ENCODE results near the gene IL17REL.

The IL17REL gene

GRCh38 chr22:50012211-50013181 is at the start of gene IL17REL:
TSS of gene IL17REL (minus strand) at chr22:50012765. CDS start at chr22:50012646, 119 bp downstream.
- Mint-ChIP-seq H3K4me1 (peaks cover 19% of the 10 kb centered on the region), H3K4me3 (peak within 1 kb of the TSS; percentile 78), H3K9me3 (no peaks in the 10 kb centered on the region), H3K36me3 (peaks cover 9% of the 10 kb centered on the region), H3K27ac (peak within 1 kb of the TSS; percentile 91)
- no peak for ATAC-seq
- DNase-seq (ENCODE audit: low spot score in 2 of 2): no peak

DNA sequence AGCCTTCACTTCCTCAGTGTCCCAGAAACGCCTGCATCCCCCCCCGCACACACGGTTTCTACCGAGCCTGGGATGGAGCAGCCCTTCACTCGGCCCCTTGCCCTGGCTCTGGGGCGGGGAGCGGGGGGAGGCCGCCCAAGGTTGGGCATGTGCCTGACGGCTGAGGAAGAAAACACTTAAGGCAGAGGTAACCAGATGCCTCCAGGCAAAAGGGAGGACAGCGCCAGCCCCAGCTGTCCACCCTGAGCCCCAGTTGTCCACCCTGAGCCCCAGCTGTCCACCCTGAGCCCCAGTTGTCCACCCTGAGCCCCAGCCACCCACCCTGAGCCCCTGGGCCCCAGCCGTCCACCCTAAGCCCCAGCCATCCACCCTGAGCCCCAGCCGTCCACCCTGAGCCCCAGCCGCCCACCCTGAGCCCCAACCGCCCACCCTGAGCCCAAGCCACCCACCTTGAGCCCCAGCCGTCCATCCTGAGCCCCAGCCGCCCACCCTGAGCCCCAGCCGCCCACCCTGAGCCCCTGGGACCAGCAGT is 49.3 kb upstream of the IL17REL start:
- DNase-seq (ENCODE audit: low spot score in 2 of 2) (no peak), ATAC-seq (no peak)
- Mint-ChIP-seq H3K9me3 (no peaks in the 10 kb centered on the region), H3K4me1 (no peaks in the 10 kb centered on the region), H3K27ac (no peak overlapping the region), H3K4me3 (no peak overlapping the region), H3K36me3 (no peaks in the 10 kb centered on the region)

- Mint-ChIP-seq H3K4me3 (no peak overlapping the region), H3K27ac (no peak overlapping the region), H3K9me3 (no peaks in the 10 kb centered on the region), H3K36me3 (no peaks in the 10 kb centered on the region), H3K4me1 (no peaks in the 10 kb centered on the region)
- no peak for DNase-seq (ENCODE audit: low spot score in 2 of 2)
- ATAC-seq: no peak
Measured at GRCh38 chr22:50061141-50061823, 48.7 kb upstream of the IL17REL start.

- Mint-ChIP-seq H3K9me3 (no peaks in the 10 kb centered on the region), H3K4me1 (no peaks in the 10 kb centered on the region), H3K27ac (no peak overlapping the region), H3K4me3 (no peak overlapping the region), H3K36me3 (no peaks in the 10 kb centered on the region)
- ATAC-seq: no peak
- no peak for DNase-seq (ENCODE audit: low spot score in 2 of 2)
Measured at GRCh38 chr22:50060441-50061140, 48.0 kb upstream of the IL17REL start.

DNA sequence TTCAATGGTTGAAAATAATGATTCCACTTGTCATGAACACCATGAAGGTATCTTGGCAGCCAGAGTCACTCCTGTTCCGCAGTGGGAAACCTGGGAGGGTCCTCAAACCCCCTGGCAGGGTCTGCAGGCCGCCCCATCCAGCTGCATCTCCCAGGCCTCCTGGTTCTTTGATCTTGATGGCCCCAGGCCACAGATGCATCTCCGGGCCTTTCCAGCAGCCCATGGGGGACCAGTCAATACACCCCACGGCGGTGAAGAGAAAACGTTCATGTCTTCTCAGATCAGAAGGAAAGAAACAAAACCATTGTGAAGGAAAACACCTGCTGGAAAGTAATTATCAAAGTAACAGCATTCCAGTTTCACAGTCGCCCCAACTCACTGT is 47.3 kb upstream of the IL17REL start:
- no peak for ATAC-seq
- H3K4me3 Mint-ChIP-seq: no peak overlapping the region
- H3K36me3 Mint-ChIP-seq: peaks cover 2% of the 10 kb centered on the region
- no peak for DNase-seq (ENCODE audit: low spot score in 2 of 2)
- no peaks in the 10 kb centered on the region for H3K9me3 Mint-ChIP-seq
- H3K27ac Mint-ChIP-seq: no peak overlapping the region
- H3K4me1 Mint-ChIP-seq: no peaks in the 10 kb centered on the region

- no peak overlapping the region for H3K27ac Mint-ChIP-seq
- H3K4me1 Mint-ChIP-seq: no peaks in the 10 kb centered on the region
- no peak for DNase-seq (ENCODE audit: low spot score in 2 of 2)
- H3K9me3 Mint-ChIP-seq: no peaks in the 10 kb centered on the region
- no peak overlapping the region for H3K4me3 Mint-ChIP-seq
- peaks cover 6% of the 10 kb centered on the region for H3K36me3 Mint-ChIP-seq
- ATAC-seq: no peak
Measured at GRCh38 chr22:50058906-50059880, 46.6 kb upstream of the IL17REL start.

DNA sequence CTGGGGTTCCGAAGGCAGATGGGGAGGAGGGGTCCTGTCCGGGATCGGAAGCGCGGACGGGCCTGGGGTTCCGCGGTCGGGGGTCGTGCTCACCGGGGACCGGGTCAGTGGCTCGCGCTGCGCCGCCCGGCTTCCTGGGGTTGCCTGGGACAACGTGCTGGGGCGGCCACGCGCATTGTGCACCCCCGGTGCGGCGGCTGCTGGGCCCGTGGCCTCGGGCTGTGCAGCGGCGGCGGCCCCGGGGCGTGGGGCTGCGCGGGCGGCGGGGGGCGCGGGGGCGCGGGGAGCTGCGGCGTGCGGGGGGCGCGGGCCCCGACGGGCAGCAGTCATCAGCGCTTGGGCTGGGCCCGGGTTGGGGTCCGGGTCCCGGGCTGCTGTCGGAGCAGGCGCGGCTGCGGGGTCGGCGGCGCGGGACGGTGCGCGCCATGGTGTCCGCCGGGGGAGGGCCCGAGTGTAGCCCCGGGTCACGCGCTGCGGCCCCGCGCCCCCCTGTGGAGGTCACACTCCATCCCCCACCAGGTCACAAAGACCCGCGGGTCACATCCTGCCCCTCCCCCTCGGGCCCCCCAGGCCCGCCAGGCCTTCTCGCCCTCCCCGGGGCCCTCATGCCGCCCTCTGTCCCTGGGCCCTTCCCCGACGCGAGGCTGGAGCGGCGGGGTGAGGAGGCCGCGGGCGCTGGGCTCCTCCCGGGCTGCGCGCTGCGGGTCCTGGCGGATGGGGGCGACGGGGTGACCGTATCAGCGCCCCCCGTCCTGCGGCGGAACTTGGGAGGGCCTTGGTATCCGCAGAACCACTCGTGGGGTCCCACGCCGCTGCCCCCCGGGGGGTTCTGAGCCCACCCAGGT is 45.7 kb upstream of the IL17REL start, which contains the start of gene TTLL8:
TTLL8 (minus strand) TSS at position 238 of the 845 bp plus-strand sequence.
- Mint-ChIP-seq H3K4me1 (no peaks in the 10 kb centered on the region), H3K36me3 (peaks cover 6% of the 10 kb centered on the region), H3K4me3 (no peak within 1 kb of the TSS), H3K9me3 (peaks cover 3% of the 10 kb centered on the region), H3K27ac (no peak within 1 kb of the TSS)
- DNase-seq (ENCODE audit: low spot score in 2 of 2): no peak
- no peak for ATAC-seq

DNA sequence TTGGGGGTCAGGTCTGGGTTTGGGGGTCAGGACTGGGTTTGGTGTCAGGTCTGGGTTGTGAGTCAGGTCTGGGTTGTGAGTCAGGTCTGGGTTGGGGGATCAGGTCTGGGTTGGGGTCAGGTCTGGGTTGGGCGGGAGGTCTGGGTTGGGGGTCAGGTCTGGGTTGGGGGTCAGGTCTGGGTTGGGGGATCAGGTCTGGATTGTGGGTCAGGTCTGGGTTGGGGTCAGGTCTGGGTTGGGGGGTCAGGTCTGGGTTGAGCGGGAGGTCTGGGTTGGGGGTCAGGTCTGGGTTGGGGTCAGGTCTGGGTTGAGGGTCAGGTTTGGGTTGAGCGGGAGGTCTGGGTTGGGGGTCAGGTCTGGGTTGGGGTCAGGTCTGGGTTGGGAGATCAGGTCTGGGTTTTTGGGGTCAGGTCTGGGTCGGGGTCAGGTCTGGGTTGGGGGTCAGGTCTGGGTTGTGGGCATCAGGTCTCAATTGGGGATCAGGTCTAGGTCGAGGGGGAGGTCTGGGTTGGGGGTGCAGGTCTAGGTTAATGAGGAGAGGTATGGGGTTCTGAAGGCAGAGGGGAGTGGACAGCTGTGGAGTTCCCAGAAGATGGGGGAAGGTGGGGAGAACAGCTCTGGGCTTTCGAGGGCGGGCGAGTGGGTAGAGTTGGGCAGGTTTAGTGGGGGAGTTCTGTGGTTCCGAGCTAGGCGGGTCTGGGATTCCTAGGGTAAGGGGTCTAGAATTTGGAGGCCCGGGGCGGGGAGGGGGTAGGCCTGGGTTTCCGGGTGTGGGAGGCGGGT is 44.9 kb upstream of the IL17REL start:
- Mint-ChIP-seq H3K9me3 (peaks cover 3% of the 10 kb centered on the region), H3K27ac (no peak overlapping the region), H3K4me3 (no peak overlapping the region), H3K4me1 (no peaks in the 10 kb centered on the region), H3K36me3 (peaks cover 6% of the 10 kb centered on the region)
- DNase-seq (ENCODE audit: low spot score in 2 of 2) (no peak), ATAC-seq (no peak)

DNA sequence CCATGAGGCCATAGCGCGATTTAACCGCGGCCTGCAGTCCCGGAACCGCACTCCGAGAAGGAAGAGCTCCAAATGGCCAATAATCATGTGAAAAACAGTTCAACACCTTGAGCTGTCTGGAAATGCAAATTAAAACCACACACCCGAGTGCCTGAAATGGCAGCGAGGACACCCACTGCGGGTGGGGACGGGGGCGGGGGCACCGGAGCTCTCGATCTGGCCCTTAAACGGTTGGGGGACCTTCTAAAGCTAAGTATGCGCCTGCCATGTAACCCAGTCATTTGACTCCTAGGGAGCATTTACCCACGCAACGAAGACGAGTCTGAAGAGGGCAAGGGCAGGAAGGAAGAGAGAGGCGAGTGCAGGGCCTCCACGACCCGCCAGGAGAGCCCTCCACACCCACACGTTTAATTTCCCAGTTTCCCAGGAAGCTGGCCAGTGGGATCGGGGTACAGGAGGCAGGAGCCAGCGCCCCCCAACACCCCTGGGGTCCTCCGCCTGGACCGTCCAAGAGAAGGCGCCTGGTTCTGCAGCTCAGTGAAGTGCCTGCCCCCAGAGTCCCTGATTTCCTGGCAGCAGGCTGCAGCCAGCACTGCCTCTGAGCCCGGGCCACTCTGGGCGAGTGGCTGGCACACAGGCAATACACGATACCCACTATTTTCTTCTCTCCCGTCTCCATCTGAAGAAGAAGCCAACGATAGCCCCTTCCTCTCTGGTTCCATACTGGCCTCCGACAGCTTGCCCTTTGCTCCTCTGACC is 43.8 kb upstream of the IL17REL start:
- H3K36me3 Mint-ChIP-seq: peaks cover 6% of the 10 kb centered on the region
- no peak for DNase-seq (ENCODE audit: low spot score in 2 of 2)
- H3K4me3 Mint-ChIP-seq: no peak overlapping the region
- no peak overlapping the region for H3K27ac Mint-ChIP-seq
- ATAC-seq: no peak
- peaks cover 3% of the 10 kb centered on the region for H3K9me3 Mint-ChIP-seq
- H3K4me1 Mint-ChIP-seq: no peaks in the 10 kb centered on the region

DNA sequence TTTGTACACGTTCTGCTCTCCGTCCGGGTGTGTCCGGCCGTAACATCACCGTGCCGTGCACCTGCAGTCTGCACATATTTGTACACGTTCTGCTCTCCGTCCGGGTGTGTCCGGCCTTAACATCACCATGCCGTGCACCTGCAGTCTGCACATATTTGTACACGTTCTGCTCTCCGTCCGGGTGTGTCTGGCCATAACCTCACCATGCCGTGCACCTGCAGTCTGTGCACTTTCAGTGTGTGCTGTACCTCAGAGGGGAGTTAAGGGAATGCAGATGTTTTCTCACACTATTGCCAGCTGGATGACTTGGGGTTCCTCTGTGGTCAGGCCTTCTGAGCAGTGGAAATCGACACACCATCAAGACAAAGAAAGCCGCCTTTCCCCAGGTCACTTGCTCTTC is 41.3 kb upstream of the IL17REL start:
- Mint-ChIP-seq H3K27ac (no peak overlapping the region), H3K4me1 (no peaks in the 10 kb centered on the region), H3K36me3 (peaks cover 6% of the 10 kb centered on the region), H3K4me3 (no peak overlapping the region), H3K9me3 (peaks cover 3% of the 10 kb centered on the region)
- no peak for DNase-seq (ENCODE audit: low spot score in 2 of 2)
- no peak for ATAC-seq

DNA sequence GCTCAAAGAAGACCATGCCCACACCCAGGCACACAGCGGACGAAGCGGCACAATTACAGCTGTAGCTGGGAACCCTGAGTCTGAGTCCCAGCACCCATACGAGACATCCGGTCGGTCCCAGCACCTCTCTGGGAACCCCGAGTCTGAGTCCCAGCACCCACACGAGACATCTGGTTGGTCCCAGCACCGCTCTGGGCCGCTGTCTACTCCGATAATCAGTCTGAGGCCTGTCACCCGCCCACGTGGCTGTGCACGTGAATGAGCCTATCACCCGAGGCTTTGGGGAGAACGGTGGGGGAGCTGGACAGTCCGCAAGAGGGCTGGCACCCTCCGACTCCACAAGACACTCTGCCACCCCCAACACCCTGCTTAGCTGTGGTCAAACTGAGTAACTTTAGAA is 39.4 kb upstream of the IL17REL start:
- H3K27ac Mint-ChIP-seq: no peak overlapping the region
- H3K4me1 Mint-ChIP-seq: no peaks in the 10 kb centered on the region
- no peak for ATAC-seq

GRCh38 chr22:50049299-50050195 is 37.0 kb upstream of the IL17REL start:
- H3K9me3 Mint-ChIP-seq: peaks cover 3% of the 10 kb centered on the region
- H3K36me3 Mint-ChIP-seq: peaks cover under 1% of the 10 kb centered on the region

More for the DNA sequence above, 39.4 kb upstream of the IL17REL start:
- Mint-ChIP-seq H3K4me3 (no peak overlapping the region), H3K9me3 (peaks cover 3% of the 10 kb centered on the region), H3K36me3 (peaks cover 6% of the 10 kb centered on the region)
- no peak for DNase-seq (ENCODE audit: low spot score in 2 of 2)

More at GRCh38 chr22:50049299-50050195, 37.0 kb upstream of the IL17REL start:
- H3K4me1 Mint-ChIP-seq: peaks cover 5% of the 10 kb centered on the region
- DNase-seq (ENCODE audit: low spot score in 2 of 2): no peak
- no peak for ATAC-seq
- no peak overlapping the region for H3K4me3 Mint-ChIP-seq
- H3K27ac Mint-ChIP-seq: no peak overlapping the region

All from stimulated activated effector memory CD8-positive, alpha-beta T cell treated with anti-CD3 and anti-CD28 coated beads, Interleukin-12 subunit alpha, Interleukin-12 subunit beta, amount 100 ng/mL, for 72 hours (primary cell).